Activated CD8-positive, alpha-beta T cell treated with anti-CD3 and anti-CD28 coated beads, Interleukin-2, amount 10 ng/mL, durations not matched to agents 7 days and 5 days (primary cell): Measurements from ENCODE around the gene SEMA4A. TPM values are rescaled to one million over a fixed set of nuclear protein-coding genes. Genes with fewer than 3 reads are reported as not detected.
"Not testable (repeated sequence)": the region's sequence is repeated elsewhere in the genome, so short reads cannot be mapped to it uniquely, and the experiment has no call there.

Experiments used
- ATAC-seq: fragments of 150-1000 bp; cut with Tn5 transposase; one replicate; pipeline ENCODE4 v1.10.0; 2021; ENCODE audit warnings: moderate library complexity
- CTCF ChIA-PET: fragments of 350-600 bp; sonication (Branson Sonifier 250); formaldehyde crosslinking; loops from one replicate; lab custom pipeline; 2021; ENCODE audit warnings: antibody characterized with exemption; lab: Charles Lee
- POLR2A ChIA-PET: fragments of 350-600 bp; sonication (Branson Sonifier 250); formaldehyde crosslinking; loops from one replicate; lab custom pipeline; 2021; ENCODE audit warnings: antibody characterized with exemption; lab: Charles Lee
- DNase-seq: peaks from one replicate; pipeline ENCODE4 v3.0.0-alpha.2; 2020
- H3K27ac Mint-ChIP-seq: one replicate; pipeline ENCODE4 v1.8.0; 2021; ENCODE audit warnings: mild to moderate bottlenecking, mixed read lengths
- H3K27me3 Mint-ChIP-seq: one replicate; pipeline ENCODE4 v1.8.0; 2021; ENCODE audit warnings: low read depth, mixed read lengths
- H3K36me3 Mint-ChIP-seq: one replicate; pipeline ENCODE4 v1.8.0; 2021; ENCODE audit warnings: low read depth, mixed read lengths
- H3K4me1 Mint-ChIP-seq: one replicate; pipeline ENCODE4 v1.8.0; 2021; ENCODE audit warnings: low read depth, mixed read lengths
- H3K4me3 Mint-ChIP-seq: one replicate; pipeline ENCODE4 v1.8.0; 2021; ENCODE audit warnings: mild to moderate bottlenecking, mixed read lengths
- H3K9me3 Mint-ChIP-seq: one replicate; pipeline ENCODE4 v1.8.0; 2022; ENCODE audit warnings: mixed read lengths; ENCODE audit not compliant: insufficient read depth
- total RNA-seq, 2 experiments: library from RNA; stranded (reverse); gene quantifications; one replicate each; pipeline ENCODE4 v1.2.3, GENCODE V29; 2021

Gene SEMA4A
- total RNA-seq, 2 experiments from 2014 or later: 16.8 to 17.8 TPM

- DNase-seq: no peak
- H3K9me3 Mint-ChIP-seq: no peaks in the 10 kb centered on the region
- no peak for ATAC-seq
- CTCF ChIA-PET: interaction anchor here (1.0 to 11.2 kb wide), 3 partner anchors 15 to 114 kb away, joined by 5 to 112 read pairs (median 76); no protein-coding TSS in a partner anchor
- no peak overlapping the region for H3K27ac Mint-ChIP-seq
- POLR2A ChIA-PET: interaction anchor here (0.6 to 1.6 kb wide), 3 partner anchors 16 to 530 kb away, joined by 3 to 8 read pairs (median 3); no protein-coding TSS in a partner anchor
- H3K36me3 Mint-ChIP-seq: no peaks in the 10 kb centered on the region
- H3K27me3 Mint-ChIP-seq: peaks cover 55% of the 10 kb centered on the region
- peaks cover 24% of the 10 kb centered on the region for H3K4me1 Mint-ChIP-seq
- H3K4me3 Mint-ChIP-seq: no peak overlapping the region
Observed at GRCh38 chr1:156113282-156113950, 40.0 kb upstream of the SEMA4A start.

- ChIA-PET CTCF (interaction anchor here (1.0 to 11.2 kb wide), 8 partner anchors 9 to 113 kb away, joined by 3 to 112 read pairs (median 6); no protein-coding TSS in a partner anchor), POLR2A (interaction anchor here (0.5 to 1.6 kb wide), 5 partner anchors 13 to 141 kb away, joined by 3 to 8 read pairs (median 4); partner anchors contain the start of gene SLC25A44)
- no peaks in the 10 kb centered on the region for H3K9me3 Mint-ChIP-seq
- peak; percentile 83 for ATAC-seq
- no peak within 1 kb of the TSS for H3K27ac Mint-ChIP-seq
- H3K36me3 Mint-ChIP-seq: no peaks in the 10 kb centered on the region
- H3K27me3 Mint-ChIP-seq: peaks cover 58% of the 10 kb centered on the region
- H3K4me1 Mint-ChIP-seq: peaks cover 26% of the 10 kb centered on the region
- peak; percentile 70 for DNase-seq
- H3K4me3 Mint-ChIP-seq: peak within 1 kb of the TSS; percentile 80
Observed at GRCh38 chr1:156114101-156114918, 39.1 kb upstream of the SEMA4A start, which contains the start of gene LMNA. Gene LMNA, plus strand, starts transcription at chr1:156114711. Its CDS starts 208 bp downstream, at chr1:156114919.

- Mint-ChIP-seq H3K4me3 (peak overlapping the region; percentile 80), H3K36me3 (no peaks in the 10 kb centered on the region), H3K4me1 (peaks cover 29% of the 10 kb centered on the region), H3K27ac (no peak overlapping the region), H3K27me3 (peaks cover 56% of the 10 kb centered on the region), H3K9me3 (no peaks in the 10 kb centered on the region)
- POLR2A ChIA-PET: interaction anchor here (0.8 to 1.6 kb wide), 4 partner anchors 12 to 79 kb away, joined by 3 to 8 read pairs (median 4); partner anchors contain the start of gene SLC25A44
- CTCF ChIA-PET: interaction anchor here (1.0 to 11.2 kb wide), 7 partner anchors 8 to 49 kb away, joined by 3 to 112 read pairs (median 6); no protein-coding TSS in a partner anchor
- ATAC-seq (peak; percentile 37), DNase-seq (no peak)
Observed at GRCh38 chr1:156114919-156115513, 38.4 kb upstream of the SEMA4A start.

GRCh38 chr1:156115514-156116374 lies 37.6 kb upstream of the SEMA4A start:
- H3K27me3 Mint-ChIP-seq: peaks cover 53% of the 10 kb centered on the region
- no peaks in the 10 kb centered on the region for H3K9me3 Mint-ChIP-seq
- peaks cover 35% of the 10 kb centered on the region for H3K4me1 Mint-ChIP-seq
- ChIA-PET CTCF (interaction anchor here (1.2 to 11.2 kb wide), 7 partner anchors 11 to 50 kb away, joined by 3 to 112 read pairs (median 6); no protein-coding TSS in a partner anchor), POLR2A (interaction anchor here (0.8 to 1.6 kb wide), 3 partner anchors 10 to 78 kb away, joined by 3 to 6 read pairs (median 4); partner anchors contain the start of gene SLC25A44)
- H3K4me3 Mint-ChIP-seq: peak overlapping the region; percentile 80
- no peak for DNase-seq
- no peaks in the 10 kb centered on the region for H3K36me3 Mint-ChIP-seq
- ATAC-seq: no peak
- H3K27ac Mint-ChIP-seq: no peak overlapping the region

GRCh38 chr1:156116731-156117130 lies 36.7 kb upstream of the SEMA4A start:
- not testable (repeated sequence) for H3K4me3 Mint-ChIP-seq, H3K36me3 Mint-ChIP-seq, H3K27ac Mint-ChIP-seq, DNase-seq, ATAC-seq, H3K9me3 Mint-ChIP-seq
- H3K4me1 Mint-ChIP-seq: peaks cover 35% of the 10 kb centered on the region
- peaks cover 50% of the 10 kb centered on the region for H3K27me3 Mint-ChIP-seq
- ChIA-PET CTCF (interaction anchor here (1.4 to 11.2 kb wide), 3 partner anchors 12 to 27 kb away, joined by 3 to 112 read pairs (median 76); no protein-coding TSS in a partner anchor), POLR2A (interaction anchor here (1.6 kb wide), 1 partner anchor 9 kb away, joined by 6 read pairs; no protein-coding TSS in a partner anchor)

- no peak overlapping the region for H3K4me3 Mint-ChIP-seq
- peaks cover 35% of the 10 kb centered on the region for H3K4me1 Mint-ChIP-seq
- H3K36me3 Mint-ChIP-seq: no peaks in the 10 kb centered on the region
- DNase-seq (no peak), ATAC-seq (no peak)
- CTCF ChIA-PET: interaction anchor here (1.4 to 11.2 kb wide), 3 partner anchors 11 to 28 kb away, joined by 3 to 112 read pairs (median 76); no protein-coding TSS in a partner anchor
- POLR2A ChIA-PET: interaction anchor here (1.0 kb wide), 1 partner anchor 10 kb away, joined by 3 read pairs; no protein-coding TSS in a partner anchor
- H3K27ac Mint-ChIP-seq: no peak overlapping the region
- H3K27me3 Mint-ChIP-seq: peaks cover 46% of the 10 kb centered on the region
- H3K9me3 Mint-ChIP-seq: no peaks in the 10 kb centered on the region
Observed at GRCh38 chr1:156117414-156118176, 35.8 kb upstream of the SEMA4A start.

GRCh38 chr1:156118177-156118868 lies 35.1 kb upstream of the SEMA4A start:
- Mint-ChIP-seq H3K9me3 (no peaks in the 10 kb centered on the region), H3K27ac (no peak overlapping the region), H3K36me3 (no peaks in the 10 kb centered on the region), H3K27me3 (peaks cover 46% of the 10 kb centered on the region), H3K4me1 (peaks cover 42% of the 10 kb centered on the region), H3K4me3 (no peak overlapping the region)
- CTCF ChIA-PET: interaction anchor here (1.4 to 11.2 kb wide), 3 partner anchors 9 to 20 kb away, joined by 5 to 112 read pairs (median 34); no protein-coding TSS in a partner anchor
- POLR2A ChIA-PET: interaction anchor here (0.6 to 1.0 kb wide), 2 partner anchors 9 to 214 kb away, joined by 3 read pairs; no protein-coding TSS in a partner anchor
- ATAC-seq: no peak
- DNase-seq: no peak

- Mint-ChIP-seq H3K4me3 (no peak overlapping the region), H3K4me1 (peaks cover 45% of the 10 kb centered on the region), H3K27me3 (peaks cover 36% of the 10 kb centered on the region), H3K27ac (no peak overlapping the region), H3K9me3 (no peaks in the 10 kb centered on the region), H3K36me3 (no peaks in the 10 kb centered on the region)
- ChIA-PET CTCF (interaction anchor here (1.0 to 11.2 kb wide), 4 partner anchors 7 to 29 kb away, joined by 3 to 112 read pairs (median 20); no protein-coding TSS in a partner anchor), POLR2A (no interaction called here)
- ATAC-seq: no peak
- no peak for DNase-seq
Observed at GRCh38 chr1:156119503-156120209, 33.7 kb upstream of the SEMA4A start.

GRCh38 chr1:156120318-156120717 lies 33.1 kb upstream of the SEMA4A start:
- Mint-ChIP-seq H3K4me1 (peaks cover 47% of the 10 kb centered on the region), H3K36me3 (no peaks in the 10 kb centered on the region), H3K27me3 (peaks cover 35% of the 10 kb centered on the region), H3K27ac (no peak overlapping the region), H3K4me3 (no peak overlapping the region), H3K9me3 (no peaks in the 10 kb centered on the region)
- no peak for DNase-seq
- no peak for ATAC-seq
- ChIA-PET CTCF (interaction anchor here (0.9 to 11.2 kb wide), 3 partner anchors 10 to 29 kb away, joined by 5 to 112 read pairs (median 34); no protein-coding TSS in a partner anchor), POLR2A (no interaction called here)
